DND-41 (cell line): Measurements from ENCODE around the gene PCTP.

Source experiments
- ATAC-seq: fragments of 200-7000 bp; cut with Tn5 transposase; 3 replicates; pipeline ENCODE4 v1.9.1; 2021; ENCODE audit warnings: low read depth; ENCODE audit not compliant: insufficient read depth
- DNase-seq: peaks from one replicate; pipeline ENCODE4 v3.0.0-alpha.2; 2020
- H2AFZ ChIP-seq: 2 replicates; pipeline ENCODE4 v1.6.0; 2012; ENCODE audit warnings: low read depth, low read length
- H3K27ac ChIP-seq: 2 replicates; pipeline ENCODE4 v1.5.1; 2012; ENCODE audit warnings: low read length, inconsistent platforms
- H3K27me3 ChIP-seq: fragments of 200-600 bp; sonication (generic); 2 replicates; pipeline ENCODE4 v1.6.0; 2012; ENCODE audit warnings: low read length, mild to moderate bottlenecking, inconsistent platforms; ENCODE audit not compliant: insufficient read depth, poor library complexity
- H3K36me3 ChIP-seq: 2 replicates; pipeline ENCODE4 v1.5.1; 2012; ENCODE audit warnings: low read length, inconsistent platforms; ENCODE audit not compliant: insufficient read depth
- H3K4me1 ChIP-seq: 2 replicates; pipeline ENCODE4 v1.5.1; 2012; ENCODE audit warnings: mild to moderate bottlenecking, low read length; ENCODE audit not compliant: insufficient read depth
- H3K4me2 ChIP-seq: 2 replicates; pipeline ENCODE4 v1.6.0; 2012; ENCODE audit warnings: mild to moderate bottlenecking, moderate library complexity, low read length, inconsistent platforms; ENCODE audit not compliant: insufficient read depth
- H3K4me3 ChIP-seq, 2 experiments: fragments of 200-600 bp in 1 of 2; shearing (Covaris generic) in 1 of 2; 2 replicates each; pipeline ENCODE4 v1.5.1; 2012 to 2016; ENCODE audit warnings: inconsistent platforms in 2 of 2, low read length in 2 of 2, mild to moderate bottlenecking in 2 of 2, low read depth in 1 of 2, moderate library complexity in 1 of 2
- H3K79me2 ChIP-seq: 2 replicates; pipeline ENCODE4 v1.6.0; 2012; ENCODE audit warnings: low read length, inconsistent platforms; ENCODE audit not compliant: insufficient read depth
- H3K9ac ChIP-seq: 2 replicates; pipeline ENCODE4 v1.6.0; 2012; ENCODE audit warnings: low read depth, mild to moderate bottlenecking, inconsistent platforms, low read length, moderate library complexity
- H3K9me3 ChIP-seq: 2 replicates; pipeline ENCODE4 v1.5.1; 2012; ENCODE audit warnings: low read length, moderate library complexity, mild to moderate bottlenecking, inconsistent platforms; ENCODE audit not compliant: insufficient read depth, severe bottlenecking
- H4K20me1 ChIP-seq: 2 replicates; pipeline ENCODE4 v1.6.0; 2012; ENCODE audit warnings: low read length; ENCODE audit not compliant: insufficient read depth
- EZH2 ChIP-seq: IDR thresholded peaks from 3 replicates; pipeline ENCODE4 v1.6.1; 2012; ENCODE audit warnings: borderline replicate concordance, low read depth, mild to moderate bottlenecking, moderate library complexity, low read length, inconsistent platforms; ENCODE audit not compliant: severe bottlenecking
- TF ChIP-seq, protein P1 (sequence below): IDR thresholded peaks from 2 replicates; pipeline ENCODE4 v1.5.1; 2012; ENCODE audit warnings: borderline replicate concordance, low read length, moderate library complexity, mild to moderate bottlenecking; ENCODE audit not compliant: poor library complexity, severe bottlenecking; ENCODE audit errors: extremely low read depth

PCTP gene

DNA sequence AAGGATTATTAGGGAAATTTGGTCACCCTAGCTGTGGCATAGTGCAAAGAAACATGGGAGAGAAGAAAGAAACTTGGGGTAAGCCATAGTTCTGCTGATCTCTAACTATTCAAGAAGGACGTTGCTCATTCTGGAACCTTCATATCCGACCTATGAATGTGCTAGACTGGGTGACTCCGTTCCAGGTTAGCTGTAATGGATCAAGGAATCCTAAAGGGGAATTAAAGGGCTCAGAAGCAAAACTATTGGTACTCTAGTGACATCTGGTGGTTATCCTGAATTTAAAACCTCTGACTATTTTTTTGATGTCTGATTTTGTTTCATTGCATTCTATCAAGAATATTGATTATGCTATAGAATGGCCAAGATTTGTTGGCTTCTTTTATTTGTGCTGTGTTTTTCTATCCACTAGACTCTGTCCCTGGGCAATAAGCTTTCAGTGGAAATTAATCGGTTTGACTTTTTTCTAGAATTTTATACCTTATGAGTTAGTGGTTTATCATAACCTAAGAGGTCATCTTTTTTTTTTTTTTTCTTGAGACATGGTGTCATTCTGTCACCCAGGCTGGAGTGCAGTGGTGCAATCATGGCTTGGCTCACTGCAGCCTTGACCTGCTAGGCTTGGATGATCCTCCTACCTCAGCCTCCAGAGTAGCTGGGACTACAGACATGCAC is 19.5 kb downstream of the PCTP start:
- Histone ChIP-seq H3K4me2 (no peak overlapping the region), H4K20me1 (no peaks in the 10 kb centered on the region), H3K36me3 (peaks cover 37% of the 10 kb centered on the region), H3K79me2 (no peaks in the 10 kb centered on the region), H3K27me3 (no peaks in the 10 kb centered on the region), H3K4me1 (no peaks in the 10 kb centered on the region), H3K9ac (no peak overlapping the region), H3K27ac (no peak overlapping the region), H2AFZ (no peak overlapping the region), H3K9me3 (no peaks in the 10 kb centered on the region), H3K4me3 (no peak overlapping the region)
- TF ChIP-seq, protein P1, sequence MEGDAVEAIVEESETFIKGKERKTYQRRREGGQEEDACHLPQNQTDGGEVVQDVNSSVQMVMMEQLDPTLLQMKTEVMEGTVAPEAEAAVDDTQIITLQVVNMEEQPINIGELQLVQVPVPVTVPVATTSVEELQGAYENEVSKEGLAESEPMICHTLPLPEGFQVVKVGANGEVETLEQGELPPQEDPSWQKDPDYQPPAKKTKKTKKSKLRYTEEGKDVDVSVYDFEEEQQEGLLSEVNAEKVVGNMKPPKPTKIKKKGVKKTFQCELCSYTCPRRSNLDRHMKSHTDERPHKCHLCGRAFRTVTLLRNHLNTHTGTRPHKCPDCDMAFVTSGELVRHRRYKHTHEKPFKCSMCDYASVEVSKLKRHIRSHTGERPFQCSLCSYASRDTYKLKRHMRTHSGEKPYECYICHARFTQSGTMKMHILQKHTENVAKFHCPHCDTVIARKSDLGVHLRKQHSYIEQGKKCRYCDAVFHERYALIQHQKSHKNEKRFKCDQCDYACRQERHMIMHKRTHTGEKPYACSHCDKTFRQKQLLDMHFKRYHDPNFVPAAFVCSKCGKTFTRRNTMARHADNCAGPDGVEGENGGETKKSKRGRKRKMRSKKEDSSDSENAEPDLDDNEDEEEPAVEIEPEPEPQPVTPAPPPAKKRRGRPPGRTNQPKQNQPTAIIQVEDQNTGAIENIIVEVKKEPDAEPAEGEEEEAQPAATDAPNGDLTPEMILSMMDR: peak; percentile 62
- TF ChIP-seq EZH2: no peak
- no peak for DNase-seq
- ATAC-seq: peak; percentile 37; the same call in 1 of the 3 replicates

DNA sequence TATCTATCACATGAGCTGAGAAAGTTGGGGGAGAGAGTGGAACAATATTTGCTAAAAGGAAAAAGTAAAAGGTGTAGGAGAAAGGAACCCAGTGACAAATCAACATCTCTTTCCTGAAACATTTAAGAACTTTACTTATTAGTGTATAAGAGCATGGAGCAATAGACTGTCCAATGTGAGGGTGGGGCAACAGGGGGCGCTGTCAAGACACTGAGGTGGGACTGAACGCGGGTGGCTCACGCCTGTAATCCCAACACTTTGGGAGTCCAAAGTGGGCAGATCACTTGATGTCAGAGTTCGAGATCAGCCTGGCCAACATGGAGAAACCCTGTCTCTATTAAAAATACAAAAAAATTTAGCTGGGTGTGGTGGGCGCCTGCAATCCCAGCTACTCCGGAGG is 21.2 kb downstream of the PCTP start:
- ATAC-seq (no peak), DNase-seq (no peak)
- no peaks in the 10 kb centered on the region for H4K20me1 ChIP-seq
- H3K4me1 ChIP-seq: no peaks in the 10 kb centered on the region
- TF ChIP-seq EZH2: no peak
- TF ChIP-seq, protein P1: peak; percentile 30
- no peak overlapping the region for H2AFZ ChIP-seq
- no peaks in the 10 kb centered on the region for H3K9me3 ChIP-seq
- no peak overlapping the region for H3K9ac ChIP-seq
- H3K4me2 ChIP-seq: no peak overlapping the region
- no peak overlapping the region for H3K4me3 ChIP-seq
- H3K27me3 ChIP-seq: no peaks in the 10 kb centered on the region
- no peaks in the 10 kb centered on the region for H3K79me2 ChIP-seq
- peaks cover 49% of the 10 kb centered on the region for H3K36me3 ChIP-seq
- H3K27ac ChIP-seq: no peak overlapping the region

DNA sequence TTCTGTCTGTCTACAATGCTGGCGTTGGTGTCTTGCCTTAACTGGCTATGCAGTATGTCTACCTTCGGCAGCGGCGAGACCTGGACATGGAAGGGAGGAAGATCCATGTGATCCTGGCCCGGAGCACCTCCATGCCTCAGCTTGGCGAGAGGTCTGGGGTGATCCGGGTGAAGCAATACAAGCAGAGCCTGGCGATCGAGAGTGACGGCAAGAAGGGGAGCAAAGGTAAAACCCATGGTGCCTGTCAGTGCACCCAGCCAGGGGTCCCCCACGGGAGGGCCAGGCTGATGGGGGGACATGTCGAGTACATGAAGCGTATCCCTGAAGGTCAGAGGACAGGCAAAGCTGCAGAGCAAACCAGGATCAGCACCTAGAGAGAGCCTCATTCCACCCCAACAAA is 22.8 kb downstream of the PCTP start:
- TF ChIP-seq, protein P1: no peak
- TF ChIP-seq EZH2: no peak
- no peaks in the 10 kb centered on the region for H3K79me2 ChIP-seq
- H3K9ac ChIP-seq: no peak overlapping the region
- H3K9me3 ChIP-seq: no peaks in the 10 kb centered on the region
- no peaks in the 10 kb centered on the region for H3K27me3 ChIP-seq
- ATAC-seq (no peak), DNase-seq (no peak)
- no peaks in the 10 kb centered on the region for H3K4me1 ChIP-seq
- no peak overlapping the region for H2AFZ ChIP-seq
- no peaks in the 10 kb centered on the region for H4K20me1 ChIP-seq
- no peak overlapping the region for H3K27ac ChIP-seq
- H3K4me3 ChIP-seq: no peak overlapping the region
- H3K4me2 ChIP-seq: no peak overlapping the region
- H3K36me3 ChIP-seq: peaks cover 52% of the 10 kb centered on the region
